Activated naive CD4-positive, alpha-beta T cell treated with anti-CD3 and anti-CD28 coated beads, Interleukin-2, amount 50 U/mL, for 72 hours (primary cell): ENCODE data around the gene CTBP1. TPM values are rescaled to one million over a fixed set of nuclear protein-coding genes. Genes with fewer than 3 reads are reported as not detected.

Experiments used
- ATAC-seq, 2 donors: fragments of 150-1000 bp; cut with Tn5 transposase; 2 replicates each; pipeline ENCODE4 v1.10.0; 2021; ENCODE audit warnings: mild to moderate bottlenecking in 2 of 2, moderate library complexity in 2 of 2
- DNase-seq, 2 donors: peaks; one replicate each; pipeline ENCODE4 v3.0.0; 2021 to 2022; ENCODE audit warnings: low spot score in 2 of 2
- H3K27ac Mint-ChIP-seq, 2 donors: one replicate each; pipeline ENCODE4 v1.8.0; 2022; ENCODE audit warnings: mild to moderate bottlenecking in 2 of 2, mixed read lengths in 2 of 2
- H3K36me3 Mint-ChIP-seq, 2 donors: one replicate each; pipeline ENCODE4 v1.8.0; 2022; ENCODE audit warnings: mixed read lengths in 2 of 2
- H3K9me3 Mint-ChIP-seq, 2 donors: one replicate each; pipeline ENCODE4 v1.8.0; 2022; ENCODE audit warnings: mixed read lengths in 2 of 2
- total RNA-seq, 2 donors: library from RNA; stranded (reverse); gene quantifications; one replicate each; pipeline ENCODE4 v1.2.3, GENCODE V29; 2022

CTBP1 gene
- total RNA-seq, 2 donors from 2014 or later, result 74.7 to 177 TPM

DNA sequence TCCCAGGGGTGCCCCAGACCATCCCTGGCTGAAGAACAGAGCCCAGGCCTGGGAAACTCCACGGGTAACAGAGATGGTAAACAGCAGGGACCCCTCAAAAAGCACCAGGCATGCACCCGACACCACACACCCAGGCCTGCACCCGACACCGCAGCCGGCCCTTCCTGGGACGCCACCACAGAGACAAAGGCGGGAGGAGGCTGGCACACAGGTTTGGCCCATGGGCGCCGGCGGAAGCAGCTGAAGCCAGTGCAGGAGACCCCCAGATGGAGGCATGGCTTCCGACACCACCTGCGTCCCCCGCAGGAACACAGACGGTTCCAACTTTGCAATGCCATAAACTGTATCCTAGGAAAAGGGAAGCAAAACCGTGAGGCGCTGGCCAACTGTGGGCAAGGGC lies 22.3 kb downstream of the CTBP1 start:
- H3K36me3 Mint-ChIP-seq, result peaks cover 20 to 25% of the 10 kb centered on the region in 2 donors
- H3K9me3 Mint-ChIP-seq, result no peaks in the 10 kb centered on the region
- no peak overlapping the region for H3K27ac Mint-ChIP-seq
- ATAC-seq (no peak), DNase-seq (no peak)

DNA sequence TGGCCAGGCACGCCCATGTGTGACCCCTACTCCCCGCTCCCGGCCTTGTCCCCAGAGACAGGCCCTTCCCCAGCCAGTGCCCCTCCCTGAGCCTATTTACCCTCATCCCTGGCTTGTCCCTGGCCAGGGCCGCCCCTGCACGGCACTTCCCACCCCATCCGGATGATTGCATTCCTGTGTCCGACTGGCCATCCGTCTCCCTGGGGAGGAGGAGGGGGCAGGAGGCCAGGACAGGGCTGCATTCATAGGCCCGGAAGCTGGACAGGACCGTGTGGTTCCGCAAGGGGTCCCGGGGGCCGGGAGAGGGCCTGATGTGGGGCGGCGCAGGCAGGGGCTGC lies 22.8 kb downstream of the CTBP1 start:
- no peak overlapping the region for H3K27ac Mint-ChIP-seq
- DNase-seq (no peak), ATAC-seq (no peak)
- no peaks in the 10 kb centered on the region for H3K9me3 Mint-ChIP-seq
- peaks cover 20 to 26% of the 10 kb centered on the region in 2 donors for H3K36me3 Mint-ChIP-seq

DNA sequence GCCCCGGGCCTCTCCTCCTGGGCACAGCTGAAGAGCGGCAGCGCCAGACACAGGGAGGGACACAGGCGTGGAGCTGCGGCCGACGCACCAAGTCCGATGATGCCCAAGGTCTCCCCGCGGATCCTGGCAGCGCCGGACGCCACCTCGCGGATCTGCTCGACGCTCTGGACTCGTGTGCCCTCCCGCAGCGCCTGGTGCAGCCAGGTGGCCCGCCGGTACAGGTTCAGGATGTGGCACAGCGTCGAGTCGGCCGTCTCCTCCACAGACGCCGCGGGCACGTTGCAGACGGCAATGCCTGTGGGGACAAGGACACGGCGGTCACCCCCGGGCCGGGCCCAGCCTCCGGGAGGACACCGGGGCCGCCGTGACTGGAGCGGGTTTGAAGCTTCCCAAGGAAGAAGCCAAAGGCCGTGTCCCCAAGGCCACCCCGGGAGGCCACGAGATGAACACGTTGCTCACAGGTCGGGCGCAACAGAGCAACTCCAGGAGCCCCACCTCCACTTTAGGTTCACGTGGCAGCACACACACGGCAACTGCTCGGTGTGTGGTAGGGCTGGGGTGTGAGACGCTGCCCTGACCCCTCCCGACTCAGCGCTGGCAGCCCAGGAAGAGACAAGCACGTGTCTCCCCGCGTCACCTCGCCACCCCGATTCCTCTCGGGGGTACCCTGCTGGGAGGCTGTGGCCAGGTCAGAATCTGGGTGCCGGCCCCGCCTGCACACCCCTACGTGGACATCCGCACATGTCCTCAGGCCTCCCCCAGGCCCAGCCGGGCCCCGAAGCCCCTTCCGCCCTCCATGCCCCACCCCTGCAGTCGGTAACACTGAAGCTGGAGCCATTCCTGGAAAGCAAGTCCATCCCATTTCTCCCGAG lies 23.4 kb downstream of the CTBP1 start:
- DNase-seq, result no peak
- Mint-ChIP-seq H3K36me3 (peaks cover 20 to 32% of the 10 kb centered on the region in 2 donors), H3K9me3 (no peaks in the 10 kb centered on the region), H3K27ac (no peak overlapping the region)
- ATAC-seq, result no peak

DNA sequence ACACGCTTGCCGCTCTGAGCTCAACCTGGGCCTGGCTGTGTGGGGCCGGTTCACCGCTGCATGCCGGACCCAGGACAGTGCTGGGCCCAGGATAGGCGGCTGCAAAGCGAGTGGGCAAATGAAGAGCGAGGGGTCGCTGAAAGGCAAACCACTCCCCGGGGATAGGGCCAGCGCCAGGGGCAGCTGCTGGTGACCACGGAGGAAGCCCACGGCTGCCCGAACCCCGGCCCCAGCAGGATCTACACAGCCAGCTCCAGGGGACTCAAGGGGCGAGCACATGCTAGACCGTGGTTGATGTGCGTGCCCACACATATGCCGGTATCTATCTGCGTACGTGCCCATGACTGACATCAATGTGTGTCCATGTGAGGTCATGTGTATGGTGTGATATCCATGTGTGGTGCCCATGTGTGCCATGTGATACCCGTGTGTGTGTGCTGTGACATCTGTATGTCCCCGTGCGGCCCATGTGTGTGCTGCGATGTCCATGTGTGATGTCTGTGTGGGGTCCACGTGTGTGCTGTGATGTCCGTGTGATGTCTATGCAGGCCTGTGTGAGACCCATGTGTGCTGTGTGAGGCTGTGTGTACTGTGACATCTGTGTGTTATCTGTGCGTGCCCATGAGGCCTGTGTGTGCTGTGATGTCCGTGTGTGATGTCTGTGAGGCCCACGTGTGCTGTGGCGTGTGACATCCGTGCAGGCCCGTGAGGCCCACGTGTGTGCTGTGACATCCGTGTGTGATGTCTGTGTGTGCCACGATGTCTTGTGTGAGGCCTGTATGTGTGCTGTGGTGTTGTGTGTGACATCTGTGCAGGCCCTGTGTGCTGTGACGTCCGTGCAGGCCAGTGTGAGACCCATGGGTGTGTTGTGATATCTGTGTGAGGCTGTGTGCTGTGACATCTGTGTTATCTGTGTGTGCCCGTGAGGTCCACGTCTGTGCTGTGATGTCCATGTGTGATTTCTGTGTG lies 24.8 kb downstream of the CTBP1 start:
- Mint-ChIP-seq H3K9me3 (no peaks in the 10 kb centered on the region), H3K27ac (peak overlapping the region; percentile 36 to 77), H3K36me3 (peaks cover 20 to 33% of the 10 kb centered on the region in 2 donors)
- no peak for ATAC-seq
- no peak for DNase-seq

DNA sequence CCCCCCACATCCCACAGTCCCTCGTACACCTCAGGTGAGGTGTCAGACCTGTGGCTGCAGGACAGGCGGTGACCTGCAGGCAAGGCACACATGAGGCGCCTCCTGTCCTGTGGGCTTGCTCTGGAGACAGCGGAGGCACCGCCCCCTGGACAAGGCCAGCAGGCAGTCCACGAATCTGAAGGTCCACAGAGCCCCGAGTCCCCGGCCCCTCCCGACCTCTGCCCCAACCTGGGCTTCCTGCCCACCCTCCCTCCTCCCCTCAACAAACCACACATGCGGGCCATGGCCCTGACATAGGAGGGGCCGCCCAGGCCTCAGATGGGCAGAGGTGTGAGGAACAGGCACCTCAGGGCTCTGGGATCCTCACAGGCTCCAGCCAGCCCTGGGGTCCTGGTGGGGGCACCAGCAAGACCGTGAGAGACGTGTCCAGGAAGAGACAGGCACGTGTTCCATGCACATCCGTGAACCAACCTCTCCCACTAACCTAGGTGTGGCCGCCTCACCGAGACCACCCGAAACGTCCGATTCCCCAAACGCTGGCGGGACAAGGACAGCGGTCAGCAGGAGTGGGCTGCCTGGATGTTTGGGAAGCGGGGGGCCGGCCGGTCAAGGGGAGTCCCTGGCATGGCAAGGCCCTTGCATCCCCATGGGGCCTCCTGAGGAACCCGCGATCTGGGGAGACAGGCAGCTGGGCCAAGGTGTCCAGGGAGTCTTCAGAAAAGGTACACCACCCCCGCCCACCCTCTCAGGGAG lies 25.8 kb downstream of the CTBP1 start:
- ATAC-seq, result peak in 1 of 2 donors; percentile 10
- Mint-ChIP-seq H3K9me3 (no peaks in the 10 kb centered on the region), H3K36me3 (peaks cover 20 to 41% of the 10 kb centered on the region in 2 donors), H3K27ac (no peak overlapping the region)
- DNase-seq, result no peak

DNA sequence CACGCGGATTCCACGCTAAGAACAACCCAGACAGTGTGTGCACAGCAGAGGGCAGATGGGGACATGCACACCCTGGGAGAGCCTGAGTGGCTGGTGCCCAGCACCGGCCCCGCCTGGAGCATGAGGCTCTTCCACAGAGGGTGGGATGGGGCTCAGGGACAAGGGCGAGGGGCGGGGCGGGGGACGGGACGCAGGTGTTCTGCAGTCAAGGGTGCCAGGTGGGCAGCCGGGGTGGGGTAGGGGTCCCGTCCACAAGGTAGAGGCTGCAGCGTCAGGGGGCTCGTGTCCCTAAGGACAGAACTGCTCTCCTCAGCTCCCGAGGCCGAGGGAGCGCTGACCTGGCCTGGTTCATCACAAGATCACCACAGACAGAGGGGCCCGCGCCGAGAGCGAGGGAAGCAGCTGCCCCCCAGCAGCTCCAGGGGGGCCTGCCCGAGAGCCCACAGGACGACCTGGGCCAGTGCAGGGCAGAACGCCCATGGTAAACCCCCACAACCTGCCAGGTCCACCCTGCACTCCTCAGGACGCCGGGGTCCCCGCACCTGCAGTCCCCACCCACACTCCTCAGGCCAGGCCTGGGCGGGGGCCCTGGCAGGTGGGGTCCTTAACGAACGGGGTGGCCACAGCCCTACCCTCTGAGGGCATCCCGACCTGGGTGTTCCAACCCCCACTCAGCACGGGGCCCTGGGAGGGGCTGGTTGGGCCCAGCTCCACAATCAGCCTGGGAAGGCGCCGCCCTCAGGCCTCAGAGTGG lies 26.7 kb downstream of the CTBP1 start:
- no peak for DNase-seq
- ATAC-seq, result peak; percentile 12 to 14
- H3K36me3 Mint-ChIP-seq, result peaks cover 19 to 42% of the 10 kb centered on the region in 2 donors
- no peak overlapping the region for H3K27ac Mint-ChIP-seq
- no peaks in the 10 kb centered on the region for H3K9me3 Mint-ChIP-seq

DNA sequence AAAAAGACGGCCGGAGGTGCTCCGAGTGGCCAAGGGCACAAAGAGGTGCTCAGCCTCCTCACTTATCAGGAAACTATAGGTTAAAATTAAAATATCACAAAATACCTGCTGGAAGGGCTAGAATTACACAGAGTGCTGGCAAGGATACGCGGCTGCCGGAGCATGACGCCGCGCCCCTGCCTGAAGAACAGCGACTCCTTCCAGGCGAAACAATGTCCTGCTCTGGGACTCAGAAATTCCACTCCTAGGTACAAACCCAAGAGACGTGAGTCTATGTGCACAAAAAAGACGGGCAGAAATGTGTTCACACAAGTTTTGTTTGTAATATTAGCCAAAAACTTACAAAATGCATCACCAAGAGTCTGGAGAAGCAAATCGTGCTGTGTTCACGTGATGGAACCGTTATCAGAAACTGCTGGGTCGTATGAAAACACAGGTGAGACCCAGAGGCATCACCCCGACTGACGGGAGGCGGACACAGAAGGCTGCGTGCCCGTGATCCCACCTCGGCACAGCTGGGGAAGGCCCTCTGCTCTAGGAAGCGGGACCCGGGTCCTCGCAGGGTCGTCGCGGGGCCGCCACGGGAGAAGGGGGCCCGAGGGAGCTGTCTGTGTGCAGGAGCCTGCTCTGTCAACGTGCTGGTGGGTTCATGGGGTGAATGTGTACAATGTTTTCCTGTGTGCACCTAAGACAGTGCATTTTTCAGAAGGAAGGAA lies 27.6 kb downstream of the CTBP1 start:
- DNase-seq (no peak), ATAC-seq (no peak)
- peaks cover 16 to 34% of the 10 kb centered on the region in 2 donors for H3K36me3 Mint-ChIP-seq
- H3K9me3 Mint-ChIP-seq, result no peaks in the 10 kb centered on the region
- H3K27ac Mint-ChIP-seq, result peak overlapping the region; percentile 21 to 22

DNA sequence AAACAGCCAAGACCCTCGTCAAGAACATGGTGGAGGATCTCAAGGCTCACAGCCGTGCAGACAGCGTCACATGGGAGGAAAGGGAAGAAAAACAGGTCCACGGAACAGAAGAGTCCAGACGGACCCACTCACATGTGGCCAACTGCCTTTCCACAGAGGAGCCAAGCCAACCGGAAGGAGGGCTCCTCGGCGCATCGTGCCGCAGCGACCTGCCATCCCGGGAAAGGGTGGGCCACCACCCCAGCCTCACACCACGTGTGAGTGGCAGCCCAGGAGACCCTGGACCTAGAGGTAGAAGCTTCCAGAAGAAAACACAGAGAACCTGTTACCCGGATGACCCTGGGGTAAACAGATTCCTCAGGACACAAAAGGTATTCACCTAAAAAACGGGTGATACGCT lies 28.4 kb downstream of the CTBP1 start:
- Mint-ChIP-seq H3K36me3 (peaks cover 16 to 34% of the 10 kb centered on the region in 2 donors), H3K27ac (peak overlapping the region in 1 of 2 donors; percentile 21), H3K9me3 (no peaks in the 10 kb centered on the region)
- DNase-seq, result no peak
- ATAC-seq, result no peak

DNA sequence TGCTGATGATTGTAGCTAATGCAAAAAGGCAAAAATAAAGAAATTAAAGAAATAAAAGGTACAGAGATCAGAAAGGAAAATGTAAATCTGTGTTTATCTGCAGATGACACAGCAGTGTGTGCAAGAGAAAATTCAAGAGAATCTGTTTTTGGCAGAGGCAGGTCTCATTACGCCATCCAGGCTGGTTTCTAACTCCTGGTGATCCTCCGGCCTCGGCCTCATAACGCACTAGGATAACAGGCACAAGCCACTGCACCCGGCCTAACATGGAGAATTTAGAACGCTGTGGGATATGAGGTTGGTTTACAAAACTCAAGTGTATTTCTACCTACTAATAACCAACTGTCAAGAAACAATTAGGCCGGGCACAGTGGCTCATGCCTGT lies 29.4 kb downstream of the CTBP1 start:
- no peaks in the 10 kb centered on the region for H3K9me3 Mint-ChIP-seq
- ATAC-seq (no peak), DNase-seq (no peak)
- H3K27ac Mint-ChIP-seq, result peak overlapping the region; percentile 63 to 85
- H3K36me3 Mint-ChIP-seq, result peaks cover 11 to 29% of the 10 kb centered on the region in 2 donors

DNA sequence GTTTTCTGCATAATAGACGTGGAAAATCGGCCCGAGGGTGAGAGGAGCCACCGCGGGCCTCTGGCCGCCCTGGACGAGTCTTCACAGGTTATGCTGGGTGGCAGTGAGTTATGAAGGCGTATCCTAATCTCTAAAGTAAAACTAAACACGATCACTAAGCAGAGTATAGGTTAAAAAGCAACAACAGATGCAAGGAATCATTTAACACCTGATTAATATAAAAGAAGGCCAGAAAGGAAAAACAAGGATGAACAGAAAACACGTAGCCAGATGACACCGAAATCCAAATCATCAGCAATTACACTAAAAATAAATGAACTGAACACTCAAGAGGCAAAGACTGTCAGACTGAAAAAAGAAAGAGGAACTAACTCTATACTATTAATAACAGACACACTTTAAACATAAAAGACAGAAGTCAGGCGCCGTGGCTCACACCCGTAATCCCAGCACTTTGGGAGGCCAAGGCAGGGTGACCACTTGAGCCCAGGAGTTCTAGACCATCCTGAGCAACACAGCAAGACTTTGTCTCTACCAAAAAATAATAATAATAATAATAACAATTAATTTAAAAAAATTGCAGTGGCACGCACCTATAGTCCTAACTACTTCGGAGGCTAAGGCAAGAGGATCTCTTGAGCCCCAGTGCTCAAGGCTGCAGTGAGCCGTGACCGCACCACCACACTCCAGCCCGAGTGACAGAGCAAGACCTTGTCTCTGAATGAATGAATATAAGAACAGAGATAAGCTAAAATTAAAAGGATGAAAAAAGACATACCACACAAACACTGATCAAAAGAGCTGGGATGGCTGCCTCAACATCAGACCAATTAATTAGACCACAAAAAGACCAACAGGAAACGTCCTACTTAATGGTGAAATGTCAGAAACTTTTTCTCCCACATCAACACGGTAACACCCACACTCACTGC lies 30.0 kb downstream of the CTBP1 start:
- no peaks in the 10 kb centered on the region for H3K9me3 Mint-ChIP-seq
- DNase-seq, result no peak
- ATAC-seq, result no peak
- H3K36me3 Mint-ChIP-seq, result peaks cover 7 to 25% of the 10 kb centered on the region in 2 donors
- peak overlapping the region; percentile 63 to 88 for H3K27ac Mint-ChIP-seq

DNA sequence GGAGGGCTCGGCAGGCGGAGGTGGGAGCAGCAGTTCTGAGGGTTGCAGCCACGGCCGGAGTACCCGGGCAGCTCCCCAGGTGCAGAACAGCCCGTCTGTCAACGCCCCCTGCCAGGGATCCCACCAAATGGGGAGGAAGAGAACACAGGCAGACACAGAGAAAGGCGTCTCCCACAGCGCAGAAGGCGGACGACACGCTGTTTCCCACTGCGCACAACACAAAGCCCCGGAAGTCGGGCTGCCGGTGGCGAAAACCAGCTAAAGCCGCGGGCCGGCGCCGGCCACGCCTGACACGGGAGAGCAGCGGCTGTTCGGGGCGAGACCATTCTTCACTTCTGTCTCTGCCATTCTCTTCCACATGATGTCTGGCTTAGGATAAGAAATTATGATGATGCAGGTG lies 31.6 kb downstream of the CTBP1 start:
- no peak for ATAC-seq
- no peak for DNase-seq
- Mint-ChIP-seq H3K9me3 (no peaks in the 10 kb centered on the region), H3K36me3 (peaks cover 7 to 25% of the 10 kb centered on the region in 2 donors), H3K27ac (peak overlapping the region; percentile 88 to 92)

DNA sequence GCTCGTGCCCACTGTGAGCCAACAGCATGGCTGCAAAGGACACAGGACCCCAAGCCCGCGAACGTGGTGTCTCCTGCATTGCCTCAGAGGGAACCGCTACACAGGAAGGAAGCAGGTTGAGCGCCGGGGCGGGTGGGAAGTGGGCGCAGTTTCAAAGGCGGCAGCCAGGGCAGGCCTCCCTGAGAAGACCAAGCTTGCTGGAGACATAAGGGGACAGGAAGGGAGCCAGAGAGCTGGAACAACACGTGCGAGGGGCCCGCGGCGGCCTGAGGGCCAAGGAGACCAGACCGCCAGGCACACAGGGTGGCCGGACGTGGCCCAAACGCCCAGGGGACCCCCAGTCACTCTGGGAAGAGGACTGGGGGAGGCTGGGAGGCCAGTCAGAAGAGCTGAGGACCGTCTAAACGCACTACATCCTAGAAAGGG lies 32.0 kb downstream of the CTBP1 start:
- ATAC-seq (peak; percentile 76 to 82), DNase-seq (peak in 1 of 2 donors; percentile 59)
- H3K36me3 Mint-ChIP-seq, result peaks cover 7 to 25% of the 10 kb centered on the region in 2 donors
- peak overlapping the region; percentile 88 to 93 for H3K27ac Mint-ChIP-seq
- H3K9me3 Mint-ChIP-seq, result no peaks in the 10 kb centered on the region

DNA sequence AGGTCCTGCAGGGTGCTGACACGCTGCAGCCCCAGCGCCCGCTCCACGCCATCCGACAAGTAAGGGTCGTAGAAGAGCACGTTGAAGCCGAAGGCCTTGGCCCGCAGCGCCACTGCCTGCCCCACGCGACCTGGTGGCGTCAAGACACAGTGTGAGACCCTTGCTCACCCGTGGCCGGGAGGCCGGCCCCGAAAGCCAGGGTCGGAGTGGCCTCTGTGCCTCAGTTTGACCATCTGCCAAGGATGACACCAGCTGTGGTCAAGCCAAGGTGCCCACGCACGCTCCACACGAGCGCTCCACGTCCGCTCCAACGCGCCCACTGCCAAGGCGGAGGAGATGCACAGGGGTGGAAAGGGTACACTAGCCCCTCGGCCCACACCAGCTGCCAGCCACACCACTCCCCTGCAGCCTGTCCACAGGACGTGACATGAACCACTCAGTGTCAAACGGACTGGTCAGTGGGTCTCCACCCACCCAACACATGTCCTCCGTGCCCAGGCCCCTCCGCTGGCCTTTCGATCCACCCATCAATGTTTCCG lies 32.8 kb downstream of the CTBP1 start:
- Mint-ChIP-seq H3K9me3 (no peaks in the 10 kb centered on the region), H3K27ac (peak overlapping the region; percentile 88 to 93), H3K36me3 (peaks cover 7 to 23% of the 10 kb centered on the region in 2 donors)
- no peak for ATAC-seq
- no peak for DNase-seq
